HTR-8/SVneo (cell line): Measurements from ENCODE around the gene NFATC2.

ENCODE experiments used
- DNase-seq: peaks from one replicate; pipeline ENCODE4 v3.0.0; 2011; ENCODE audit warnings: low spot score, mixed read lengths; ENCODE audit not compliant: insufficient read length
- FAIRE-seq: peaks from 2 replicates; lab custom pipeline; 2011; peaks lifted over from hg19 to GRCh38; lab: Jason Lieb, UNC

NFATC2 gene

GRCh38 chr20:51387125-51387875 lies 155.2 kb downstream of the NFATC2 start:
- DNase-seq (no peak), FAIRE-seq (peak; percentile 63)

- FAIRE-seq (peak; percentile 67), DNase-seq (no peak)
Measured at GRCh38 chr20:51386586-51386985, 155.9 kb downstream of the NFATC2 start.

GRCh38 chr20:51385646-51386530 lies 156.6 kb downstream of the NFATC2 start:
- peak; percentile 85 for DNase-seq
- no peak for FAIRE-seq

GRCh38 chr20:51384875-51385274 lies 157.6 kb downstream of the NFATC2 start:
- FAIRE-seq (peak; percentile 63), DNase-seq (no peak)

- FAIRE-seq = peak; percentile 28
- no peak for DNase-seq
Measured at GRCh38 chr20:51383891-51384510, 158.5 kb downstream of the NFATC2 start.

- DNase-seq = no peak
- FAIRE-seq = peak; percentile 28
Measured at GRCh38 chr20:51382986-51383821, 159.3 kb downstream of the NFATC2 start.

- DNase-seq = no peak
- FAIRE-seq = no peak
Measured at GRCh38 chr20:51382111-51382985, 160.2 kb downstream of the NFATC2 start.

- no peak for DNase-seq
- peak; percentile 57 for FAIRE-seq
Measured at GRCh38 chr20:51381557-51381956, 161.0 kb downstream of the NFATC2 start.

- DNase-seq = no peak
- FAIRE-seq = peak; percentile 36
Measured at GRCh38 chr20:51380401-51381385, 161.8 kb downstream of the NFATC2 start.

GRCh38 chr20:51379601-51380341 lies 162.7 kb downstream of the NFATC2 start:
- FAIRE-seq (no peak), DNase-seq (no peak)

- FAIRE-seq (no peak), DNase-seq (no peak)
Measured at GRCh38 chr20:51378171-51378928, 164.2 kb downstream of the NFATC2 start.

GRCh38 chr20:51377132-51377531 lies 165.4 kb downstream of the NFATC2 start:
- DNase-seq (no peak), FAIRE-seq (no peak)

GRCh38 chr20:51376111-51376510 lies 166.4 kb downstream of the NFATC2 start:
- DNase-seq (no peak), FAIRE-seq (no peak)

GRCh38 chr20:51375561-51375960 lies 167.0 kb downstream of the NFATC2 start:
- DNase-seq (no peak), FAIRE-seq (no peak)

- FAIRE-seq (no peak), DNase-seq (no peak)
Measured at GRCh38 chr20:51374961-51375360, 167.6 kb downstream of the NFATC2 start.

GRCh38 chr20:51374456-51374830 lies 168.1 kb downstream of the NFATC2 start:
- no peak for FAIRE-seq
- DNase-seq = no peak
